Heart left ventricle (tissue), 13 donors: ENCODE measurements around the gene TNFRSF8.

Experiments used
- CTCF ChIP-seq, 12 donors: fragments of 200-600 bp; sonication (generic) in 4 of 12; IDR thresholded peaks; one replicate each; pipeline versions ENCODE4 v1.5.0 to v1.8.0; 2018 to 2022; ENCODE audit warnings: antibody characterized with exemption in 12 of 12, mild to moderate bottlenecking in 5 of 12
- POLR2A ChIP-seq, 2 donors: fragments of 450-650 bp; IDR thresholded peaks; one replicate each; pipeline ENCODE4 v1.6.1; 2017; ENCODE audit warnings: antibody characterized with exemption in 2 of 2, mild to moderate bottlenecking in 2 of 2, moderate library complexity in 2 of 2
- donor health status: ischemic (EF 13 %, LVEDD 7.1; RV severe dilation, severe dysfunction).
- donor health status: DM: no; HTN: yes; CAD: no.
- donor health status: DM: no; HTN: no; CAD: no.
- donor health status: ischemic (EF 25% LVEDD 6.9; RV normal size, moderate dysfunction).
- donor health status: ischemic (EF 25% LVEDD 5.7; RV mildly dilated, moderate dysfunction).
- donor health status: ischemic (EF 35%, LVEDD 5.7; RV mildly dilated, moderate dysfunction).
- donor health status: nonischemic (EF 11% LVEDD 7.7; RV severe dilation, severe dysfunction).
- donor health status: DM: yes; HTN: yes; CAD: no.
- donor health status: PGD.
- donor health status: ischemic (EF 29% LVEDD 5.4; RV normal size, mild dysfunction).
- donor health status: nonischemic (EF 23%, LVEDD 6.1; RV moderate dilation, normal function).

- TF ChIP-seq POLR2A (IDR thresholded peaks at IDR 0.05) (no peak), CTCF (IDR thresholded peaks at IDR 0.05) (no peak)
Observed at GRCh38 chr1:12037486-12038355, 25.4 kb upstream of the TNFRSF8 start.
